Astrocyte (in vitro differentiated cells and primary cell): ENCODE measurements around the gene GTF3C1.

Experiments
- CTCF ChIP-seq: IDR thresholded peaks from 2 replicates; pipeline ENCODE4 v1.5.1; 2011; ENCODE audit warnings: low read depth, mild to moderate bottlenecking, inconsistent platforms, low read length, moderate library complexity; ENCODE audit not compliant: insufficient read depth
- EZH2 ChIP-seq: IDR thresholded peaks from 2 replicates; pipeline ENCODE4 v1.6.1; 2012; ENCODE audit warnings: mild to moderate bottlenecking, low read length, inconsistent platforms; ENCODE audit not compliant: insufficient read depth

GRCh38 chr16:27429981-27430441 lies 119.7 kb downstream of the GTF3C1 start:
- TF ChIP-seq CTCF, result no peak
- TF ChIP-seq EZH2, result no peak
